Lower leg skin (tissue), 4 donors: ENCODE data around the gene CFAP299. TPM values are rescaled to one million over a fixed set of nuclear protein-coding genes. Genes with fewer than 3 reads are reported as not detected.
"Not testable (repeated sequence)": the region's sequence is repeated elsewhere in the genome, so short reads cannot be mapped to it uniquely, and the experiment has no call there.

Experiments used
- DNase-seq, 2 donors: peaks; one replicate each; pipeline ENCODE4 v3.0.0-alpha.2; 2019; ENCODE audit warnings: low spot score in 2 of 2
- H3K4me3 ChIP-seq: fragments of 200-600 bp; sonication (generic); 2 replicates; pipeline ENCODE4 v1.5.1; 2017; ENCODE audit warnings: mild to moderate bottlenecking, low read depth; ENCODE audit not compliant: poor library complexity, severe bottlenecking
- CTCF ChIP-seq, 3 donors: fragments of 450-650 bp; IDR thresholded peaks; one replicate each; pipeline ENCODE4 v1.5.1; 2016; ENCODE audit warnings: antibody characterized with exemption in 3 of 3, mild to moderate bottlenecking in 3 of 3, moderate library complexity in 2 of 3
- POLR2A ChIP-seq, 2 donors: fragments of 450-650 bp; IDR thresholded peaks; one replicate each; pipeline ENCODE4 v1.6.1; 2016 to 2017; ENCODE audit warnings: antibody characterized with exemption in 2 of 2, mild to moderate bottlenecking in 1 of 2, moderate library complexity in 1 of 2
- WGBS, 2 donors: methylation state at CpG; one replicate each; pipeline ENCODE4 v1.1.5; 2018; 5-methylcytosine and 5-hydroxymethylcytosine counted together
- intact Hi-C: fragments of 100-400 bp; cut with DNase I; formaldehyde crosslinking; loops from one replicate; pipeline ENCODE4 v1.15.0; 2023; ENCODE audit warnings: low total_unique reads
- total RNA-seq, 4 donors: library from RNA; depleted of rRNA; stranded (reverse); fragments of >200 nt; gene quantifications; one replicate each; pipeline ENCODE4 v1.1.0, GENCODE V29; 2016

Gene CFAP299
- total RNA-seq, 4 donors from 2014 or later, result not detected

- 32 to 43% methylated on average over 2 of the region's 2 CpGs for WGBS, 2 donors
- intact Hi-C loops, result no loop called here
- no peak for DNase-seq
- no peak for TF ChIP-seq POLR2A (IDR thresholded peaks at IDR 0.05)
- no peak for TF ChIP-seq CTCF (IDR thresholded peaks at IDR 0.05)
- H3K4me3 ChIP-seq, result no peak overlapping the region
These were observed 320.1 kb downstream of the CFAP299 start for GRCh38 chr4:80655662-80656061.

GRCh38 chr4:80670118-80670517 is 334.6 kb downstream of the CFAP299 start:
- WGBS, 2 donors, result 98 to 100% methylated on average over 3 of the region's 3 CpGs
- intact Hi-C loops, DNase-seq, H3K4me3 ChIP-seq: not testable (repeated sequence)

- no peak for DNase-seq
- intact Hi-C loops, result no loop called here
- TF ChIP-seq POLR2A (IDR thresholded peaks at IDR 0.05), result no peak
- H3K4me3 ChIP-seq, result no peak overlapping the region
These were observed 342.9 kb downstream of the CFAP299 start for GRCh38 chr4:80678413-80678812.

- TF ChIP-seq CTCF (IDR thresholded peaks at IDR 0.05), result no peak
- intact Hi-C loops, result no loop called here
- no peak overlapping the region for H3K4me3 ChIP-seq
- no peak for DNase-seq
These were observed 345.4 kb downstream of the CFAP299 start for GRCh38 chr4:80680934-80681333.

GRCh38 chr4:80685214-80685613 is 349.7 kb downstream of the CFAP299 start:
- TF ChIP-seq POLR2A (IDR thresholded peaks at IDR 0.05) (no peak), CTCF (IDR thresholded peaks at IDR 0.05) (no peak)
- H3K4me3 ChIP-seq, result no peak overlapping the region
- intact Hi-C loops, result no loop called here
- no peak for DNase-seq

GRCh38 chr4:80687736-80688135 is 352.2 kb downstream of the CFAP299 start:
- DNase-seq, H3K4me3 ChIP-seq, intact Hi-C loops: not testable (repeated sequence)
- WGBS, 2 donors, result 93 to 95% methylated on average over 23 of the region's 23 CpGs

GRCh38 chr4:80694171-80694570 is 358.6 kb downstream of the CFAP299 start:
- no peak for DNase-seq
- H3K4me3 ChIP-seq, result no peak overlapping the region
- WGBS, 2 donors, result 38 to 67% methylated on average over 3 of the region's 3 CpGs
- intact Hi-C loops, result no loop called here
- no peak for TF ChIP-seq CTCF (IDR thresholded peaks at IDR 0.05)
- no peak for TF ChIP-seq POLR2A (IDR thresholded peaks at IDR 0.05)

GRCh38 chr4:80705311-80705710 is 369.8 kb downstream of the CFAP299 start:
- no peak overlapping the region for H3K4me3 ChIP-seq
- 12 to 21% methylated on average over 3 of the region's 3 CpGs for WGBS, 2 donors
- DNase-seq, result no peak

More at GRCh38 chr4:80705311-80705710, 369.8 kb downstream of the CFAP299 start:
- intact Hi-C loops, result no loop called here
- TF ChIP-seq CTCF (IDR thresholded peaks at IDR 0.05) (no peak), POLR2A (IDR thresholded peaks at IDR 0.05) (no peak)
